Endothelial cell of umbilical vein (primary cell): Measurements from ENCODE around the gene CCND2. TPM values are rescaled to one million over a fixed set of nuclear protein-coding genes. Genes with fewer than 3 reads are reported as not detected.

Experiments
- BruUV-seq: library from RNA; stranded (reverse); fragments of 400-500 nt; replicated peaks from 2 replicates; lab custom pipeline; 2021; lab: Mats Ljungman, UMichigan
- CTCF ChIA-PET: fragments of 300-600, 350-600 bp; sonication (Branson Sonifier 250); formaldehyde crosslinking; loops from one replicate; lab custom pipeline; 2021; ENCODE audit warnings: antibody characterized with exemption, inconsistent platforms; lab: Charles Lee
- POLR2A ChIA-PET: fragments of 300-600, 350-600 bp; sonication (Branson Sonifier 250); formaldehyde crosslinking; loops from one replicate; lab custom pipeline; 2021; ENCODE audit warnings: antibody characterized with exemption, inconsistent platforms; lab: Charles Lee
- DNase-seq: peaks from one replicate; pipeline ENCODE4 v3.0.0-alpha.2; 2011; ENCODE audit warnings: low read depth, low spot score
- FAIRE-seq: peaks from 2 replicates; lab custom pipeline; 2011; peaks lifted over from hg19 to GRCh38; lab: Jason Lieb, UNC
- H2AFZ ChIP-seq: 2 replicates; pipeline ENCODE4 v1.6.0; 2012; ENCODE audit warnings: low read depth, low read length, control low read depth, inconsistent platforms
- H3K27ac ChIP-seq: 2 replicates; pipeline ENCODE4 v1.5.1; 2011; ENCODE audit warnings: low read depth, mild to moderate bottlenecking, control low read depth, low read length, moderate library complexity; ENCODE audit not compliant: insufficient read depth
- H3K27me3 ChIP-seq, 2 experiments: 2 replicates each; pipeline versions ENCODE4 v1.6.0 to v1.6.1; 2011; ENCODE audit warnings: low read length in 2 of 2, mixed read lengths in 1 of 2; ENCODE audit not compliant: control insufficient read depth in 2 of 2, insufficient read depth in 2 of 2
- H3K36me3 ChIP-seq, 2 experiments: 2 replicates in 1 of 2; 3 replicates in 1 of 2; pipeline ENCODE4 v1.5.1; 2011; ENCODE audit warnings: low read length in 2 of 2, mild to moderate bottlenecking in 1 of 2, moderate library complexity in 1 of 2; ENCODE audit not compliant: control insufficient read depth in 2 of 2, insufficient read depth in 2 of 2; ENCODE audit errors: extremely low read depth in 1 of 2
- H3K4me1 ChIP-seq: 3 replicates; pipeline ENCODE4 v1.5.1; 2011; ENCODE audit warnings: mild to moderate bottlenecking, low read length; ENCODE audit not compliant: control insufficient read depth, insufficient read depth; ENCODE audit errors: extremely low read depth
- H3K4me2 ChIP-seq: 2 replicates; pipeline ENCODE4 v1.6.1; 2011; ENCODE audit warnings: low read length, control low read depth, mixed read lengths; ENCODE audit not compliant: insufficient read depth
- H3K4me3 ChIP-seq, 3 experiments: fragments of 200-600 bp in 1 of 3; sonication (generic), shearing (Covaris generic) in 1 of 3; replicated peaks in 1 of 3; 2 replicates each; pipeline ENCODE4 v1.5.1; 2011 to 2016; ENCODE audit warnings: control low read depth in 3 of 3, low read length in 3 of 3, mild to moderate bottlenecking in 2 of 3, inconsistent platforms in 1 of 3, low read depth in 1 of 3, moderate library complexity in 1 of 3; ENCODE audit not compliant: insufficient read depth in 1 of 3
- H3K79me2 ChIP-seq: 2 replicates; pipeline ENCODE4 v1.6.0; 2012; ENCODE audit warnings: low read length, inconsistent platforms; ENCODE audit not compliant: control insufficient read depth, insufficient read depth
- H3K9ac ChIP-seq: replicated peaks from 2 replicates; pipeline ENCODE3; 2011; ENCODE audit warnings: low read length, control low read depth; ENCODE audit not compliant: insufficient read depth; ENCODE audit errors: extremely low read depth
- H3K9me1 ChIP-seq: replicated peaks from 3 replicates; pipeline ENCODE4 v1.6.0; 2011; ENCODE audit warnings: mild to moderate bottlenecking, low read length; ENCODE audit not compliant: control insufficient read depth, insufficient read depth; ENCODE audit errors: extremely low read depth
- H3K9me3 ChIP-seq: replicated peaks from 2 replicates; pipeline ENCODE4 v1.5.1; 2012; ENCODE audit warnings: low read length, inconsistent platforms; ENCODE audit not compliant: control insufficient read depth, insufficient read depth
- H4K20me1 ChIP-seq: replicated peaks from 2 replicates; pipeline ENCODE3; 2011; ENCODE audit warnings: mild to moderate bottlenecking, low read length; ENCODE audit not compliant: control insufficient read depth, insufficient read depth; ENCODE audit errors: extremely low read depth
- EZH2 ChIP-seq: IDR thresholded peaks from 2 replicates; pipeline ENCODE4 v1.6.1; 2012; ENCODE audit warnings: borderline replicate concordance, low read depth, mild to moderate bottlenecking, moderate library complexity, low read length, inconsistent platforms; ENCODE audit not compliant: severe bottlenecking
- FOS ChIP-seq: IDR thresholded peaks from 2 replicates; pipeline ENCODE4 v1.6.1; 2011; ENCODE audit warnings: mild to moderate bottlenecking, low read length, moderate library complexity, borderline replicate concordance; ENCODE audit not compliant: insufficient read depth
- GATA2 ChIP-seq: IDR thresholded peaks from 2 replicates; pipeline ENCODE4 v1.7.0; 2011; ENCODE audit warnings: low read depth, mild to moderate bottlenecking, moderate library complexity, mixed read lengths, low read length; ENCODE audit not compliant: insufficient read length, insufficient read depth
- JUN ChIP-seq: IDR thresholded peaks from 2 replicates; pipeline ENCODE4 v1.6.1; 2011; ENCODE audit warnings: borderline replicate concordance, low read depth; ENCODE audit not compliant: insufficient read length, insufficient read depth
- MYC ChIP-seq: IDR thresholded peaks from one replicate; pipeline ENCODE4 v1.6.1; 2011; ENCODE audit warnings: mild to moderate bottlenecking, low read depth, low read length
- POLR2A ChIP-seq: IDR thresholded peaks from 2 replicates; pipeline ENCODE4 v1.6.1; 2012; ENCODE audit warnings: low read depth, mild to moderate bottlenecking, control low read depth, low read length
- POLR2AphosphoS5 ChIP-seq: IDR thresholded peaks from 2 replicates; pipeline ENCODE4 v1.6.1; 2012; ENCODE audit warnings: low read depth, mild to moderate bottlenecking, control low read depth, low read length, moderate library complexity; ENCODE audit not compliant: insufficient read depth
- dilution Hi-C: fragments of 300-500 bp; cut with MboI; formaldehyde crosslinking; loops from one replicate; pipeline ENCODE4 v1.15.0; 2019; ENCODE audit warnings: low sequenced_read_pairs; ENCODE audit not compliant: extremely low pct_ligation_motif_present
- intact Hi-C: fragments of 100-400 bp; cut with micrococcal nuclease; formaldehyde crosslinking; loops from one replicate; pipeline ENCODE4 v1.10.0; 2022
- polyA plus RNA-seq, 4 experiments: library from polyadenylated mRNA; depleted of rRNA in 3 of 4; stranded (reverse) in 3 of 4; unstranded in 1 of 4; fragments of >200 nt; gene quantifications; 2 replicates each; pipeline versions ENCODE4 v1.2.1 to v1.2.3, GENCODE V29; 2011 to 2012; ENCODE audit warnings: missing spikeins in 1 of 4
- total RNA-seq: library from RNA; stranded (reverse); gene quantifications from 2 replicates; pipeline ENCODE4 v1.2.3, GENCODE V29; 2021
- TF ChIP-seq, protein P1 (sequence below): IDR thresholded peaks from 2 replicates; pipeline ENCODE4 v1.6.1; 2011; ENCODE audit not compliant: insufficient read depth, insufficient read length
- TF ChIP-seq, protein P2 (sequence below), 2 donors: IDR thresholded peaks; 1 replicate in 1 of 2; 2 replicates in 1 of 2; pipeline ENCODE4 v1.5.1; 2011; ENCODE audit warnings: low read length in 2 of 2, mild to moderate bottlenecking in 2 of 2, moderate library complexity in 2 of 2, control low read depth in 1 of 2, inconsistent platforms in 1 of 2, low read depth in 1 of 2; ENCODE audit not compliant: insufficient read depth in 1 of 2; ENCODE audit errors: extremely low read depth in 1 of 2

Gene CCND2
- total and polyA plus RNA-seq, 2 donors (not counting 3 experiments of a cell fraction or from before 2014, with no cell fraction given), result 0.68 to 3.4 TPM

DNA sequence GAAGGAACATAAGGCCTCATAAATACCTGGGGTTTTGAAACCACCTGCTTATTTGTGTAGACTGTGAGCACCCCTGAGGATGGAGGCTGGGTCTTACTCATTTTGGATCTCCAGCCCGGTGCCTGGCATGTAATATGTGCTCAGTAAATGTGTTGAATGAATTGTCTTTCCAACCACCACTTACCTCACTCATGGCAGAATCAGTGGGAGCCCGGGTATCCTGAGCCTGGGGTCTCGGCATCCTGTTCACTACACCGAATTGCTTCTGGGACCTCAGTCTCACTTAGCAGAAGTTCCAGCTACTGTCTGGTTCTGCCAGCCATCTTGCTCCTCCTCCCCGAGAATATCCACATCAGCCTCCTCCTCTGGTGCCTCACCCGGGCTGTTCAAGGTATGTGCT is 43.0 kb upstream of the CCND2 start:
- intact Hi-C loops, result no loop called here
- no peak for DNase-seq
- Histone ChIP-seq H3K36me3 (no peaks in the 10 kb centered on the region), H4K20me1 (no peaks in the 10 kb centered on the region), H3K9me1 (no peaks in the 10 kb centered on the region), H3K4me1 (no peaks in the 10 kb centered on the region), H3K27me3 (no peaks in the 10 kb centered on the region), H3K27ac (no peak overlapping the region), H3K4me3 (no peak overlapping the region), H3K9ac (no peak overlapping the region), H3K79me2 (no peaks in the 10 kb centered on the region), H3K4me2 (no peak overlapping the region), H3K9me3 (no peaks in the 10 kb centered on the region), H2AFZ (no peak overlapping the region)
- no peak for TF ChIP-seq POLR2AphosphoS5
- no peak for TF ChIP-seq FOS
- no peak for TF ChIP-seq JUN
- no peak for TF ChIP-seq GATA2
- TF ChIP-seq EZH2, result no peak
- TF ChIP-seq, protein P1, sequence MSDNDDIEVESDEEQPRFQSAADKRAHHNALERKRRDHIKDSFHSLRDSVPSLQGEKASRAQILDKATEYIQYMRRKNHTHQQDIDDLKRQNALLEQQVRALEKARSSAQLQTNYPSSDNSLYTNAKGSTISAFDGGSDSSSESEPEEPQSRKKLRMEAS, result no peak
- TF ChIP-seq, protein P2, sequence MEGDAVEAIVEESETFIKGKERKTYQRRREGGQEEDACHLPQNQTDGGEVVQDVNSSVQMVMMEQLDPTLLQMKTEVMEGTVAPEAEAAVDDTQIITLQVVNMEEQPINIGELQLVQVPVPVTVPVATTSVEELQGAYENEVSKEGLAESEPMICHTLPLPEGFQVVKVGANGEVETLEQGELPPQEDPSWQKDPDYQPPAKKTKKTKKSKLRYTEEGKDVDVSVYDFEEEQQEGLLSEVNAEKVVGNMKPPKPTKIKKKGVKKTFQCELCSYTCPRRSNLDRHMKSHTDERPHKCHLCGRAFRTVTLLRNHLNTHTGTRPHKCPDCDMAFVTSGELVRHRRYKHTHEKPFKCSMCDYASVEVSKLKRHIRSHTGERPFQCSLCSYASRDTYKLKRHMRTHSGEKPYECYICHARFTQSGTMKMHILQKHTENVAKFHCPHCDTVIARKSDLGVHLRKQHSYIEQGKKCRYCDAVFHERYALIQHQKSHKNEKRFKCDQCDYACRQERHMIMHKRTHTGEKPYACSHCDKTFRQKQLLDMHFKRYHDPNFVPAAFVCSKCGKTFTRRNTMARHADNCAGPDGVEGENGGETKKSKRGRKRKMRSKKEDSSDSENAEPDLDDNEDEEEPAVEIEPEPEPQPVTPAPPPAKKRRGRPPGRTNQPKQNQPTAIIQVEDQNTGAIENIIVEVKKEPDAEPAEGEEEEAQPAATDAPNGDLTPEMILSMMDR (IDR thresholded peaks at IDR 0.05; ENCODE audit: extremely low read depth in 1 of 2, insufficient read depth in 1 of 2, low read depth in 1 of 2, low read length in 2 of 2), result no peak
- TF ChIP-seq MYC, result no peak
- TF ChIP-seq POLR2A, result no peak
- no peak for FAIRE-seq
- POLR2A ChIA-PET, result no interaction called here
- CTCF ChIA-PET, result no interaction called here
- BruUV-seq, result no TSS peak
- dilution Hi-C loops, result no loop called here
